Activated naive CD8-positive, alpha-beta T cell (primary cell): ENCODE data around the gene UBE2QL1.

Experiments
- H3K27ac Mint-ChIP-seq: one replicate; pipeline ENCODE4 v1.8.0; 2021; ENCODE audit warnings: mixed read lengths
- H3K27me3 Mint-ChIP-seq: one replicate; pipeline ENCODE4 v1.8.0; 2021; ENCODE audit warnings: mixed read lengths
- H3K36me3 Mint-ChIP-seq: one replicate; pipeline ENCODE4 v1.8.0; 2021; ENCODE audit warnings: mixed read lengths
- H3K4me1 Mint-ChIP-seq: one replicate; pipeline ENCODE4 v1.8.0; 2021; ENCODE audit warnings: low read depth, mixed read lengths
- H3K4me3 Mint-ChIP-seq: one replicate; pipeline ENCODE4 v1.8.0; 2021; ENCODE audit warnings: mild to moderate bottlenecking, mixed read lengths
- H3K9me3 Mint-ChIP-seq: one replicate; pipeline ENCODE4 v1.8.0; 2021; ENCODE audit warnings: low read depth, mixed read lengths

UBE2QL1 gene

GRCh38 chr5:6472792-6473191 is 24.1 kb downstream of the UBE2QL1 start:
- Mint-ChIP-seq H3K4me3 (no peak overlapping the region), H3K9me3 (peaks cover 8% of the 10 kb centered on the region), H3K4me1 (no peaks in the 10 kb centered on the region), H3K36me3 (peaks cover 2% of the 10 kb centered on the region), H3K27me3 (peaks cover 8% of the 10 kb centered on the region), H3K27ac (no peak overlapping the region)

DNA sequence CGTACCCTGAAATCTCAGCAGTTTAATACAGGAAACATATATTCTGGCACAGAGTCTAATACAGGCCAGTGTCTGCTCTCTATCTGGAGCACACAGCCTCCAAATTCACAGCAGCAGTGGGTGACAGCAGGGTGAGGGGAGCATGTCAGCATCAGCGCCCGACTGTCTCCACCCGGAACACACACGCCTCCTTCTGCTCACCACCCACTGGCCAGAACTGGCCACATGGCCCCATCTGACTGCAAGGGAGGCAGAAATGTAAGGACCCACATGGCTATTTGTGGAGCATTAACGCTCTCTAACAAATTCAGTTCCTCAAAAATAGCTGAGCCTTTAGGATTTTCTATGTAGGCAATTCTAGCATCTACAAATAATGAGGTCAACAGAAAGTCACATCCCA is 24.6 kb downstream of the UBE2QL1 start:
- Mint-ChIP-seq H3K36me3 (peaks cover 2% of the 10 kb centered on the region), H3K4me1 (no peaks in the 10 kb centered on the region), H3K4me3 (no peak overlapping the region), H3K9me3 (peaks cover 8% of the 10 kb centered on the region), H3K27me3 (peaks cover 8% of the 10 kb centered on the region), H3K27ac (no peak overlapping the region)

DNA sequence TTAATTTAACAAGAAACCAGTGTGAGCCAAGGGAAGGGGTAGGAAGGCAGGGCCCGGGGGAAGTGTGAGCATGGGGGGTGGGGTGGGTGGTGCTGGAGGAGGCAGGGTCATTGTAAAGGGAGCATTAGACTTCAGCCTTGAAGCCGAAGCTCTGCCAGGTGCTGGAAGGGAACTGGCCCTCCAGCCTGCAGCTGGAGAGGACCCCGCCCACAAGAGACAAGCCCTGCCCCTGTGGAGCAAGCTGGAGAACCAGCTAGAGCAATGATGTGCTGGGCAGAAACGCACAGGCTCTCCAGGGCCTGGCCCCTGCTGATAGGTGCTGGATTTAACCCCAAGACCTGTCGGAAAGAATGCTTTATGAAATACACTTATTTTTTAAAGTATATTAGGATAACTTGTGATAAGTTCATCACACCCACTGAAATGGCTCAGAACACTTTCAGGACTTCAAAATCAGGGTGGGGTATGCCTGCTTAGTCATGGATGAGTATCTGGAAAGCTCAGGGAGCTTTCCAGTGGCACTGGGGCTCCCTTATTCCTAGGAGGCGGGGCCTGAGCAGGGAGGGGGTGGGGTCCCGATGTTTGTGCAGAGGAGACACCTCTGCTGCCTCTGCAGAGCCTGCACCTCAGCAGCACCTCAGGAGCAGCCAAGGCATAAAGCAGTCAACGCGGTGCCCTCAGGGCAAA is 27.1 kb downstream of the UBE2QL1 start:
- H3K36me3 Mint-ChIP-seq: peaks cover 2% of the 10 kb centered on the region
- no peak overlapping the region for H3K4me3 Mint-ChIP-seq
- H3K27ac Mint-ChIP-seq: no peak overlapping the region
- H3K9me3 Mint-ChIP-seq: peaks cover 8% of the 10 kb centered on the region
- peaks cover 4% of the 10 kb centered on the region for H3K27me3 Mint-ChIP-seq
- H3K4me1 Mint-ChIP-seq: no peaks in the 10 kb centered on the region

DNA sequence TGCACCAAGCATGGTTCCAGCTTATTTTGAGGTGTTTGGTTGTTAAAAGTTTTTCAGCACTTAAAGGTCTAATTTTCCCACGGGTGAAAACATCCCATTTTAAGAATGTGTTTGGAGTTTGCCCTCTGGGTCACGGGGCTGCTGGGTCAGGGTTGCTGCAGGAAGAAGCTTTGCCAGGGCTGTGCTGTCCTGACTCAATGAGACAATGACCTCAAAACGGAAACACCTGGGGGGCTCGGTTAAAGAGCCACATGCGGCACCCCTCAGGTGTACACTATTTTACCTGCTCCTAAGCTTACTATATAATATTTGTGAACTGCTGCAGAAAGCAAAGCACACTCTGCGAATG is 27.6 kb downstream of the UBE2QL1 start:
- no peak overlapping the region for H3K4me3 Mint-ChIP-seq
- H3K36me3 Mint-ChIP-seq: no peaks in the 10 kb centered on the region
- no peaks in the 10 kb centered on the region for H3K4me1 Mint-ChIP-seq
- H3K27me3 Mint-ChIP-seq: peaks cover 2% of the 10 kb centered on the region
- H3K9me3 Mint-ChIP-seq: peaks cover 3% of the 10 kb centered on the region
- no peak overlapping the region for H3K27ac Mint-ChIP-seq

DNA sequence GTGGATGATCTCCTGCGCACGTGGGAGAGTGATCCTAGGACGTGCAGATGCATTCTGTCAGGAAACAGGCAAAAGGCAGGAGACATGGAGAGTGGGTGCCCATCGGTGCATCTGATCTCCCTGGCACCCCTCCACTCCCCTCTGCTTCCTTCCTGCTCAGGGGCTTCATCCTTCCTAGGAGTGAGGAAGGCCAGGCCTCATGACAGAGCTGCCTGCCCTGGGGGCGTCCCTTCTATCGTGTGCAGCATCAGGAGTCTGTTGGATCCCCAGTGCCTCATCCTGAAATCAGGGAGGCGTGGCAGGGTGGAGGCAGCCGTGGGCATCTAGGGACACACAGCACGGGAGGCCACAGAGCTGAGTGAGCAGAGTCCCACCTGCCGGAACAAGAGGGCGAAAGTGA is 30.1 kb downstream of the UBE2QL1 start:
- no peaks in the 10 kb centered on the region for H3K27me3 Mint-ChIP-seq
- H3K4me1 Mint-ChIP-seq: no peaks in the 10 kb centered on the region
- H3K4me3 Mint-ChIP-seq: no peak overlapping the region
- no peaks in the 10 kb centered on the region for H3K9me3 Mint-ChIP-seq
- no peaks in the 10 kb centered on the region for H3K36me3 Mint-ChIP-seq
- H3K27ac Mint-ChIP-seq: no peak overlapping the region

DNA sequence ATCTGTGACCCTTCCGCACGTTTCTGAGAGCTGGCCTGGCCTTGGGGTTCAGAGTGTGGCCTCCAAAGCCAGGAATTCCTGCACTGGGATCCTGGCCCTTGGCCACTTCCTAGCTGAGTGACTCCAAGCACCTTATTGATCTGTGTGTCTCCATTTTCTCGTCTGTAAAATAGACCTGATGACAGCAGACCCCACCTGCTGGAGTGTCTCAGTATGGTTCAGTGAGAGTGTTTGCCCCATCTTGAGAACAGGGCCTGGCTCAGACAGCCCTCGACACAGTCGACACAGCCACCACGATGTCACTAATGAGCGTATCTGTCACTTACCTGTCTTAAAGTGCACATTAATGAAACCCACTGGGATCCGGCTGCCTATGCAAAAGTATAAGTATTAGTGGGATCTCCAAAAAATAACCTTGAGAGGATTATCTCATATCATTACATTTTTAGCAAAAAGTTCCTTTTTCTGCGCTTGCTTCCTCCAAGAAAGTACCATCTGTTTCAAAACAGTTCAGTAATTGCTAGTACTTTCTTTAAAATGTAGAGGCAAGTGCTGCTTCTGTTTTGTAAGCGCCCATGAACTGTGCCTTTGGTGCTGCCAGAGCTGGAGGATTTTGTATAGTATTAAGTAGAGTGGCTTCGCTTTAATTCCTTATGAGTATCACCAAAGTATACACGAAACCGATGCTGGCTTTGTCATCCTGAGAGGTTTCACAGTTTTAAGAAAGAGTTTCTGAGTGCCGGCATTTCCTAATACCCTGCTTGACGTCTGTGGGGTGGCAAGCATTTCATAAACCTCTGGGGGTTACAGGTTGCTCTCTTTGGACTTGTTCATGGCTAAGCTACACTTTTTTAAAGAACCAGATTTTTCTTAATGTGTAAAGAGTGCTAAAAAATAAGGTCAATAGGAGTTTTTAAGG is 31.7 kb downstream of the UBE2QL1 start:
- no peaks in the 10 kb centered on the region for H3K9me3 Mint-ChIP-seq
- H3K36me3 Mint-ChIP-seq: no peaks in the 10 kb centered on the region
- no peak overlapping the region for H3K4me3 Mint-ChIP-seq
- H3K4me1 Mint-ChIP-seq: peaks cover 4% of the 10 kb centered on the region
- H3K27me3 Mint-ChIP-seq: no peaks in the 10 kb centered on the region
- H3K27ac Mint-ChIP-seq: no peak overlapping the region

DNA sequence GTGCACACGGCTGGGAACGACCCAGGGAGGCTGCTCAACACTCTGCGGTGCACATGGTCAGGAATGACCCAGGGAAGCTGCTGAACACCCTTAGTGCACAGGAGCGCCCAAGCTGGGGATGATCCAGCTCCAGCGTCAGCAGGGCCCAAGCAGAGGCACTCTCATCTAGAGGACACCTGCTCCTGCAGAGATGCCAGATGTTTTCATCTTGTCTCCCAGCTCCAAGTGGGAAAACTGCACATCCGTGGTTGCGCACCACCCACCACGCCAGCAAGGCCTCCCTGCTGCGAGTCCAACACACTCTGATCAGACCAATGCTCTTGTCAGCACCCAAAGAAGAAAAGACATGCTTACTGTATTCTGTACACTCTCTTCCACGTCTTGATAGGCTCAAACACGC is 34.1 kb downstream of the UBE2QL1 start:
- Mint-ChIP-seq H3K36me3 (no peaks in the 10 kb centered on the region), H3K4me3 (no peak overlapping the region), H3K27ac (no peak overlapping the region), H3K9me3 (no peaks in the 10 kb centered on the region), H3K4me1 (peaks cover 10% of the 10 kb centered on the region), H3K27me3 (no peaks in the 10 kb centered on the region)

GRCh38 chr5:6483880-6484382 is 35.3 kb downstream of the UBE2QL1 start:
- Mint-ChIP-seq H3K9me3 (no peaks in the 10 kb centered on the region), H3K27ac (no peak overlapping the region), H3K36me3 (no peaks in the 10 kb centered on the region), H3K27me3 (no peaks in the 10 kb centered on the region), H3K4me1 (peaks cover 10% of the 10 kb centered on the region), H3K4me3 (no peak overlapping the region)

DNA sequence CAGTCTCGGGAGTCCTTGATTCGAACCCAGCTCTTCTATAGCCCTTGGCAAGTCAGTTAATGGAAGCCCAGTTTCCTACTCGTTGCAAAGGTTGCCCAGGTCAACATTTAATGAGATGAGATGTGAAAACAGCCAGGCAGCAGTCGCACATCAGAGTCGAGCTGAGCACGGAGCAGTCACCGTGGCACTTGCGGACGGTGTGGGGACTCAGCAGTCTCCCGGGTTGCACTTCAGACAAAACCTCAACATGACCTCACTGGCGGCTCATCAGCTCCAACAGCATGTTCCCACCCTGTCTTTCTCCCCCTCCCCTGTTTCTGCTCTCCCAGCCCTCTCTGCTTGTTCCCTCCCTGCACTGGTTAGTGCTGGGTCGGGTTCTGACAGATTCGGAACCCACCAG is 35.8 kb downstream of the UBE2QL1 start:
- peaks cover 10% of the 10 kb centered on the region for H3K4me1 Mint-ChIP-seq
- no peaks in the 10 kb centered on the region for H3K36me3 Mint-ChIP-seq
- H3K27me3 Mint-ChIP-seq: no peaks in the 10 kb centered on the region
- H3K4me3 Mint-ChIP-seq: no peak overlapping the region
- H3K9me3 Mint-ChIP-seq: no peaks in the 10 kb centered on the region
- H3K27ac Mint-ChIP-seq: no peak overlapping the region

- H3K27me3 Mint-ChIP-seq: no peaks in the 10 kb centered on the region
- H3K27ac Mint-ChIP-seq: no peak overlapping the region
- H3K4me3 Mint-ChIP-seq: no peak overlapping the region
- H3K36me3 Mint-ChIP-seq: no peaks in the 10 kb centered on the region
- peaks cover 10% of the 10 kb centered on the region for H3K4me1 Mint-ChIP-seq
- H3K9me3 Mint-ChIP-seq: no peaks in the 10 kb centered on the region
Measured at GRCh38 chr5:6484899-6485298, 36.2 kb downstream of the UBE2QL1 start.

- peaks cover 10% of the 10 kb centered on the region for H3K4me1 Mint-ChIP-seq
- no peak overlapping the region for H3K27ac Mint-ChIP-seq
- H3K36me3 Mint-ChIP-seq: no peaks in the 10 kb centered on the region
- H3K4me3 Mint-ChIP-seq: no peak overlapping the region
- H3K9me3 Mint-ChIP-seq: no peaks in the 10 kb centered on the region
- no peaks in the 10 kb centered on the region for H3K27me3 Mint-ChIP-seq
Measured at GRCh38 chr5:6485441-6485840, 36.8 kb downstream of the UBE2QL1 start.

DNA sequence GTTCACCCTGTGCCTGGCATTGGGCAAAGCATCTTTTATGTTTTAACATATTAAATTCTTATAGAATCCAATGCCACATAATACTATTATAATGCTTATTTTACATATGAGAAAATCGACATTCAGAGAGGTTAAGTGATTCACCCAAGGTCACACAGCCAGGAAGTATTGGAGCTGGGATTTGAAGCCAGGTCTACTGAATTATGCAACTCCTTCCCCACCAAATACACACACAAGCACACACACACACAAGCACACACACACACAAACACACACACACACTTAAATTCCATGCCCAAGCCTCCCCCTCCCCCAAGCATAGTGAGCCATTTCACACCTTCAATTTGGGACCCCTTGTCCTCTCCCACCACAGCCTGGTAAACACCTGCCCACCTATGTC is 37.4 kb downstream of the UBE2QL1 start:
- H3K4me3 Mint-ChIP-seq: no peak overlapping the region
- H3K9me3 Mint-ChIP-seq: no peaks in the 10 kb centered on the region
- H3K27me3 Mint-ChIP-seq: no peaks in the 10 kb centered on the region
- peaks cover 10% of the 10 kb centered on the region for H3K4me1 Mint-ChIP-seq
- no peaks in the 10 kb centered on the region for H3K36me3 Mint-ChIP-seq
- H3K27ac Mint-ChIP-seq: no peak overlapping the region

- Mint-ChIP-seq H3K27ac (no peak overlapping the region), H3K36me3 (no peaks in the 10 kb centered on the region), H3K9me3 (no peaks in the 10 kb centered on the region), H3K4me1 (peaks cover 10% of the 10 kb centered on the region), H3K4me3 (no peak overlapping the region), H3K27me3 (peaks cover 4% of the 10 kb centered on the region)
Measured at GRCh38 chr5:6487081-6487480, 38.4 kb downstream of the UBE2QL1 start.

- no peak overlapping the region for H3K27ac Mint-ChIP-seq
- H3K27me3 Mint-ChIP-seq: peaks cover 6% of the 10 kb centered on the region
- no peaks in the 10 kb centered on the region for H3K9me3 Mint-ChIP-seq
- H3K4me3 Mint-ChIP-seq: no peak overlapping the region
- H3K4me1 Mint-ChIP-seq: peaks cover 10% of the 10 kb centered on the region
- H3K36me3 Mint-ChIP-seq: no peaks in the 10 kb centered on the region
Measured at GRCh38 chr5:6488021-6488420, 39.4 kb downstream of the UBE2QL1 start.

DNA sequence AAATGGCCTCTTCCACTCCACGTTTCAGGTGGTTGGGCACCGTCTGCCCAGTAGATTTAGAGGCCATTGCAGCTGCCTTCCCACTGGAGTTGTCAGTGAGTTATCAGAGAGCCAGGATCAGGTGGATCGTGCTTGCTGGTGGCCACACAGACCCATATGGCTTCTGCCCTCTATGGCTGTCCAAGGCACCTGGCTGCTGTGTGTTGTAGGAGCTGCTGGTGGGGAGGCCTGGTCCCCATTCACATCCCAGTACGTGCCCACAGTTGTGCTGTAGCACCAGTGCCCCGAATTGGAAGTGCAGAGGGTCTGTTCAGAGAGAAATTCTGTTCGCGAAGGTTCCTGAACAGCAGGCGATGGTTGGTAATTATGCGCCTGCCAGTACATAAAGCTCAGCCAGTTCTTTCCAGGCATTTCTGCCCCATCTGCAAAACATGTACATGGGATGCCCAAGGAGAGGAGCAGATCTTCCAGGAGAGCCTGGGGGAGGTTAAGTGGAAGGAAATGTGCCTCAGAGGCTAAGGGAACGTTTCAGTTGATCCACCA is 41.1 kb downstream of the UBE2QL1 start:
- H3K4me1 Mint-ChIP-seq: peaks cover 10% of the 10 kb centered on the region
- H3K4me3 Mint-ChIP-seq: no peak overlapping the region
- no peaks in the 10 kb centered on the region for H3K36me3 Mint-ChIP-seq
- H3K9me3 Mint-ChIP-seq: no peaks in the 10 kb centered on the region
- H3K27ac Mint-ChIP-seq: no peak overlapping the region
- peaks cover 6% of the 10 kb centered on the region for H3K27me3 Mint-ChIP-seq
